HFFc6 (cell line): Measurements from ENCODE around the gene ATF6. TPM values are rescaled to one million over a fixed set of nuclear protein-coding genes. Genes with fewer than 3 reads are reported as not detected.

ENCODE experiments used
- DNase-seq: peaks from one replicate; pipeline ENCODE4 v3.0.0-alpha.2; 2018
- H3K27ac Mint-ChIP-seq: 2 replicates; pipeline ENCODE4 v1.8.0; 2020; ENCODE audit warnings: mild to moderate bottlenecking, mixed read lengths
- H3K27me3 Mint-ChIP-seq: 2 replicates; pipeline ENCODE4 v1.8.0; 2021; ENCODE audit warnings: mild to moderate bottlenecking, moderate library complexity, mixed read lengths; ENCODE audit not compliant: insufficient read depth
- H3K36me3 Mint-ChIP-seq: 2 replicates; pipeline ENCODE4 v1.8.0; 2021; ENCODE audit warnings: low read depth, mixed read lengths
- H3K4me1 Mint-ChIP-seq: 2 replicates; pipeline ENCODE4 v1.8.0; 2020; ENCODE audit warnings: low read depth, mixed read lengths
- H3K4me3 Mint-ChIP-seq: 2 replicates; pipeline ENCODE4 v1.8.0; 2020; ENCODE audit warnings: mild to moderate bottlenecking, moderate library complexity, mixed read lengths
- H3K9me3 Mint-ChIP-seq: 2 replicates; pipeline ENCODE4 v1.8.0; 2020; ENCODE audit warnings: mild to moderate bottlenecking, mixed read lengths
- total RNA-seq, 6 experiments: library from RNA; stranded (reverse); fragmentation: NEBNext Ultra II Directional; extraction: Animal tissue kit (Norgen Biotek cat#: 25700); gene quantifications; 2 replicates in 1 of 6; 3 replicates in 5 of 6; pipeline ENCODE4 v1.2.3, GENCODE V29; 2021
- TF ChIP-seq, protein P1 (sequence below): fragments of 200-600 bp; sonication (generic); IDR thresholded peaks from 2 replicates; pipeline ENCODE4 v1.5.0; 2021; ENCODE audit warnings: antibody characterized with exemption, mild to moderate bottlenecking

Gene ATF6
- total RNA-seq, 6 experiments from 2014 or later, result 23.7 to 29.9 (median 27.6) TPM

DNA sequence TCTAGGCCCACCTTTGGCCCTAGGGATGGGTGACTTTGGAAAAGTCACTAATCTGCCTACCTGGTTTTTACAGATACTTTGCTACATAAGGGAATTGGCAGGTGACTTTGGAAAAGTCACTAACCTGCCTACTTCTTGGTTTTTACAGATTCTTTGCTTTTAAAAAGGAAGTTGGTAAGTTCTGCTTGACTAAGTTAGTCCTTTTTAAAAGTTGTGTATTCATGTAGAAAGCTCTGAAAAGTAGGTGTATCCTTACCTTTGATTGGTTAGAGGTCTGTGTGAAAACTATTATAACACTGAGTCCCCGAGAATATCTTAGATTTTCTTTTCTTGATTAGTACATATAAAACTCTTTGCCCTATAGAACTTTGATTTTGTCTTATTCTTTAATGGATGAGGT, 12.4 kb downstream of the ATF6 start:
- TF ChIP-seq, protein P1, sequence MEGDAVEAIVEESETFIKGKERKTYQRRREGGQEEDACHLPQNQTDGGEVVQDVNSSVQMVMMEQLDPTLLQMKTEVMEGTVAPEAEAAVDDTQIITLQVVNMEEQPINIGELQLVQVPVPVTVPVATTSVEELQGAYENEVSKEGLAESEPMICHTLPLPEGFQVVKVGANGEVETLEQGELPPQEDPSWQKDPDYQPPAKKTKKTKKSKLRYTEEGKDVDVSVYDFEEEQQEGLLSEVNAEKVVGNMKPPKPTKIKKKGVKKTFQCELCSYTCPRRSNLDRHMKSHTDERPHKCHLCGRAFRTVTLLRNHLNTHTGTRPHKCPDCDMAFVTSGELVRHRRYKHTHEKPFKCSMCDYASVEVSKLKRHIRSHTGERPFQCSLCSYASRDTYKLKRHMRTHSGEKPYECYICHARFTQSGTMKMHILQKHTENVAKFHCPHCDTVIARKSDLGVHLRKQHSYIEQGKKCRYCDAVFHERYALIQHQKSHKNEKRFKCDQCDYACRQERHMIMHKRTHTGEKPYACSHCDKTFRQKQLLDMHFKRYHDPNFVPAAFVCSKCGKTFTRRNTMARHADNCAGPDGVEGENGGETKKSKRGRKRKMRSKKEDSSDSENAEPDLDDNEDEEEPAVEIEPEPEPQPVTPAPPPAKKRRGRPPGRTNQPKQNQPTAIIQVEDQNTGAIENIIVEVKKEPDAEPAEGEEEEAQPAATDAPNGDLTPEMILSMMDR, result no peak
- Mint-ChIP-seq H3K36me3 (no peaks in the 10 kb centered on the region), H3K4me1 (peaks cover 24% of the 10 kb centered on the region), H3K27me3 (no peaks in the 10 kb centered on the region), H3K27ac (no peak overlapping the region; the same call in 1 of the 2 replicates), H3K4me3 (no peak overlapping the region), H3K9me3 (no peaks in the 10 kb centered on the region)
- DNase-seq, result no peak

DNA sequence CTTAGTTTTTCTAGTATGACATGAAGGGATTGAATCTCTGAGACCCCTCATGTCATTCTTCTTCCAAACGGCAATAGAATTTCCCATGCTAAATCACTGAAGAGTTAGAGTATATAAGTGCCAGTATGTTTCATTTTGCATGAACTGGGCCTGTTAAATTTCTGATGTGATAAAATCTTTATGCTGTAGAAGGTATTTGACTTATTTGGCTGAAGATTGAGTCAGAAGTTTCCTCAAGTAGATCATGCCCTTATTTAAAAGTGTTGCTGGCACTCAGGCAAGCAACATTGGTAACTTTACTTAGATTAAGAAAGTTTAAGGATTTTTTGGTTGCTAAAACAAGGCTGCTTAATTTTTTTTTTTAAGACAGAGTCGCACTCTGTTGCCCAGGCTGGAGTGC, 13.3 kb downstream of the ATF6 start:
- Mint-ChIP-seq H3K4me3 (no peak overlapping the region; the same call in 1 of the 2 replicates), H3K36me3 (no peaks in the 10 kb centered on the region), H3K27ac (0 out of 2 replicates have a peak overlapping the region, but pooled peaks have one; percentile 4), H3K9me3 (no peaks in the 10 kb centered on the region), H3K4me1 (peaks cover 24% of the 10 kb centered on the region), H3K27me3 (no peaks in the 10 kb centered on the region)
- TF ChIP-seq, protein P1, result no peak
- DNase-seq, result peak; percentile 33

DNA sequence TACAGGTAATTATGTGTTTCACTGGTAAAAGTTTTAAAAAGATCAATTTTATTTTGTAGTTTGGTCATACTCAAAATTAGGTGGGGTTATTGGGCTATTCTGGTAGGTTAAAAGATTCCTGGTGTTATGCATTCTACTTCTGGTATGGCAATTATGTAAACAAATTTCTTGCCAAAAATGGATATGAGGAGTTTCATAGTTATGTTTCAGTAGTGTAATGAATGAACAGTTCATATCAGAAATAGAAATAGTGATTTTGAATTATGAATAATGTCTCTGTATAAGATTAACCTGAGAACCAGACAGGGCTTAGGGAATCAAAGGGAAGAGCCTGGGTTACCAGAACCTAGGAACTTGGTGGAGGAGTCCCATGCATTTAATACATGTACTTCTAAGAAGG, 15.9 kb downstream of the ATF6 start:
- peak overlapping the region; percentile 43 for H3K4me3 Mint-ChIP-seq
- H3K27me3 Mint-ChIP-seq, result no peaks in the 10 kb centered on the region
- peaks cover 24% of the 10 kb centered on the region for H3K4me1 Mint-ChIP-seq
- H3K27ac Mint-ChIP-seq, result peak overlapping the region; percentile 37; the same call in 1 of the 2 replicates
- TF ChIP-seq, protein P1, result no peak
- DNase-seq, result peak; percentile 7
- H3K9me3 Mint-ChIP-seq, result no peaks in the 10 kb centered on the region
- H3K36me3 Mint-ChIP-seq, result peaks cover 8% of the 10 kb centered on the region

DNA sequence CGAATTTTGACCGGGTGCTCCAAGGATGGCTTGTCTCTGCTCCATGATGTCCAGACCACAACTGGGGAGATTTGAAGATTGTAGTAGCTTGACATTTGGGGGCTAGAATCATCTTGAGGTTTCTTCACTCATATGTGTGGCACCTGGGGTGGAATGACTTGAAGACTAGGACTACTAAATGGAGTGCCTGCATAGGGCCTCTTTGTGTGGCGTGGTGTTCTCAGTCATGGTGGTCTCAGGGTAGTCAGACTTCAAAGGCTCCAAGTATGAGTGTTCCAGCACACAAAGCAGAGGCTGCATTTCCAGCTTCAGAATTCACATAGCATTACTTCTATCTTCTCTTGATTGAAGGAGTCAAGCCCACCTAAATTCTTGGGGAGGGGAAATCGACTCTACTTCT, 16.8 kb downstream of the ATF6 start:
- Mint-ChIP-seq H3K36me3 (peaks cover 9% of the 10 kb centered on the region), H3K27me3 (no peaks in the 10 kb centered on the region), H3K4me3 (no peak overlapping the region), H3K4me1 (peaks cover 24% of the 10 kb centered on the region), H3K27ac (no peak overlapping the region), H3K9me3 (no peaks in the 10 kb centered on the region)
- TF ChIP-seq, protein P1, result no peak
- no peak for DNase-seq

DNA sequence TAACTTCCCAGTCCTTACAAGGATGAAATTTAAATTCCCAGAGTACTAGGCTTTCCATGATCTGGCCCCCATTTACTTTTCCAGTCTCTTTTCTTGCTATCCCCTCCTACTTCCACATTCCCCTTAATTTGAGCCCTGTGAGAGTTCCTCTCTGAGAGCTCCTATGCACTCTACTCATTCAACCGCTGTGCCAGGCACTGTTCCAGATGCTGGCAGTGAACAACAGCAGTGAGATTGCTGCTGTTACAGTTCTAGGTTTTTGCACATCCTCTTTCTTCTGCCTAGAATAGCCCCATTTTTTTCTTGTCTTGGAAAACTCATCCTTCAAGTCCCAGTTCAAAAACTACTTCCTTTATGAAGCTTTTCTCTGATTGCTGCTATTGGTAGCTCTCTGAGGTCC, 18.8 kb downstream of the ATF6 start:
- Mint-ChIP-seq H3K27ac (no peak overlapping the region), H3K9me3 (no peaks in the 10 kb centered on the region), H3K36me3 (peaks cover 9% of the 10 kb centered on the region), H3K27me3 (no peaks in the 10 kb centered on the region), H3K4me3 (no peak overlapping the region), H3K4me1 (peaks cover 16% of the 10 kb centered on the region)
- no peak for DNase-seq
- TF ChIP-seq, protein P1, result no peak

DNA sequence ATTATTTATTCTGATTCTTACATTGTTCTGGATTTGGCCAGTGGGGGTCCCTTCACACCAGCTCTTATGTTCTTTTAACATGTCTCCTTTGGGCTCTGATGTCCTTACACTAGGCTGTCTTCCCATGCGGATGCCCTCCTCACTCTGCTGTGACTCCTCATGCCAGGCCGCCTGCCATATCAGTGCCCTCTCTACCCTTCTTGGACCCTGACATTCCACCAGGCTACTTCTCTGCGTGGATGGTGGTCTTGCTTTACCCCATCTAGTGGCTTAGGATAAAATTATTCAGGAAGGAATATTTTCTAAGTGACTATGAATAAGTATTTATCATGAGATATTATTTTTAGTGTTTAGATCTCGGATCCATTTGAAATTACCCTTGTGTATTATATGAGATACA, 21.2 kb downstream of the ATF6 start:
- no peaks in the 10 kb centered on the region for H3K9me3 Mint-ChIP-seq
- H3K4me1 Mint-ChIP-seq, result peaks cover 17% of the 10 kb centered on the region
- H3K27me3 Mint-ChIP-seq, result no peaks in the 10 kb centered on the region
- no peak for DNase-seq
- no peak overlapping the region for H3K4me3 Mint-ChIP-seq
- H3K27ac Mint-ChIP-seq, result no peak overlapping the region
- TF ChIP-seq, protein P1, result peak; percentile 63
- H3K36me3 Mint-ChIP-seq, result peaks cover 11% of the 10 kb centered on the region
